ENCODE results near the gene CDC42SE1.

The CDC42SE1 gene

DNA sequence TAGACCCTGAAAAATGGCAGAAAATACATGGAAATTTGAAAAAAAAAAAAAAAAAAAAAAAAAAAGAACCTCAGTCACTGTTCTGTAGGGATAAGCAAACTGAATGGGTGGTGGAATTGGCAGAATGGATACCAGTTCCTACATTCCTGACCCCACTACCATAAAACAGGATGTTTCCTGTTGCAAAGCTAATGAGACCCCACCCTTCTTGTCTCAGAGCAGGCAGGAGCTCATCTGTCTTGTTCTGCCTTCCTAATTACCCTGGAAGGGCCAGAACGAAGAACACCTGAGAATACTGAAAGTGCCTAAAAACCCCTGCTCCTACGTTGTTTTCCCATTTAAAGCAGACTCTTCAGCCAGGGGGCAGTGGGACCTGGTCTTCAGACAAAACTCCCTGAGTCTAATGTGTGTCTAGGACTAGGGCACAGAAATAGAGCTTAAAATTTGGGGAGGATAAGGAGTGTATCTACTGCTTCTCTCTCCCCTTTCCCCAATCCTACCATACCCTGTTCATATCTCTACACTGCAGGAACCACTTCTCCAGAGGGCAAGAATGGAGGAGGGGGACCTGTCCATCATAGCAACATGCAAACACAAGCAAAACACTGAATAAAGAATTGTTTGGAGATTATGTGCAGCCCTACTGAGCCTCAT lies 7.9 kb downstream of the CDC42SE1 start:
- no peak for DNase-seq (ENCODE audit: low read depth)

DNA sequence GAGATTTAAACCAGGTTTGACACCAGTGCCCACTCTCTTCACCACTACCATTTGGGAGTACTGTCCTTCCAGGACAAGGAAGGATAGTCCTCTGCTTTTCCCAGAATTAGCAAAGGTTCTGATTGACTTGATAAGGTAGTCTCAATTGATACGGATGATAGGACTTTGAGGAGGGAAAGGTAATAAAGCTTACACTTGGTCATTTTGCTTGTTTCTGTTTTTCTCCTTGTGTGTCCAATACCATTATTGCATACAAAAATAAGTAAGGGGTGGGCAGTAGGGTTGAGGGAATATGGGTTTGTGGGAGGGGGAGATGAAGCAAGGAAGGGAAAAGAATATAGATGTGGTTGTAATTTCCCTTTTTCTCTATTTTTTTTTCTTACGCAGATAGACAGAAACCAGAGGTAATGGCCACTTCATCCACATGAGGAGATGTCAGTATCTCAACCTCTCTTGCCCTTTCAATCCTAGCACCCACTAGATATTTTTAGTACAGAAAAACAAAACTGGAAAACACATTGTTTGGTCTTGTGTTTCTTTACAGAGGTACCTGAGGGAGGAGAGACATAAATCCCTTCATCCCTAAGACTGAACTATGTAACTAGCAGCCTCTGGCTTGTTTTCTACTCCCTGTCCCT lies 9.3 kb downstream of the CDC42SE1 start:
- no peak for DNase-seq (ENCODE audit: low read depth)

DNA sequence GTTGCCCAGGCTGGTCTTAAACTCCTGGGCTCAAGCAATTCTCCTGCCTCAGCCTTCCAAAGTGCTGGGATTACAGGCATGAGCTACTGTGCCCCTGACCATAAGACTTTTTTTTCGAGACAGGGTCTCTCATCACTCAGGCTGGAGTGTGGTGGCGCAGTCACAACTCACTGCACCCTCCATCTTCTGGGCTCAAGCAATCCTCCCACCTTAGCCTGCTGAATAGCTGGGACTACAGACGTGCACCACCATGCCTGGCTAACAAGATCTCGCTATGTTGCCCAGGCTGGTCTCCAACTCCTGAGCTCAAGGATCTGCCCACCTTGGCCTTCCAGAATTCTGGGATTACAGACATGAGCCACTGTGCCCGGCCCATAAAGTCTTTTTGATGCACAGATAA lies 10.0 kb downstream of the CDC42SE1 start:
- DNase-seq (ENCODE audit: low read depth): no peak

DNA sequence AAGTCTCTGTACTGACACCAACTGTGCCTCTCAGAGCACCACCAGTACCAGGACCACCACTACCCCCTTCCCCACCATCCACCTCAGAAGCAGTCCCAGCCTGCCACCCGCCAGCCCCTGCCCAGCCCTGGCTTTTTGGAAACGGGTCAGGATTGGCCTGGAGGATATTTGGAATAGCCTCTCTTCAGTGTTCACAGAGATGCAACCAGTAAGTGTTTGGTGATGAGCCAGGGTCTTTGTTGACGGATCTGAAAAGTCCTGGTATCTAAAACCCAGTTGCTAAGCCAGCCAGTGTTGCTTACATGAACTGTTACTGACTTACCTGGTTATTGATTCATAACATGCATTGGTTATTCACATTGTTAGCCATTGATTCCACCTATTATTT lies 10.8 kb downstream of the CDC42SE1 start:
- no peak for DNase-seq (ENCODE audit: low read depth)

DNA sequence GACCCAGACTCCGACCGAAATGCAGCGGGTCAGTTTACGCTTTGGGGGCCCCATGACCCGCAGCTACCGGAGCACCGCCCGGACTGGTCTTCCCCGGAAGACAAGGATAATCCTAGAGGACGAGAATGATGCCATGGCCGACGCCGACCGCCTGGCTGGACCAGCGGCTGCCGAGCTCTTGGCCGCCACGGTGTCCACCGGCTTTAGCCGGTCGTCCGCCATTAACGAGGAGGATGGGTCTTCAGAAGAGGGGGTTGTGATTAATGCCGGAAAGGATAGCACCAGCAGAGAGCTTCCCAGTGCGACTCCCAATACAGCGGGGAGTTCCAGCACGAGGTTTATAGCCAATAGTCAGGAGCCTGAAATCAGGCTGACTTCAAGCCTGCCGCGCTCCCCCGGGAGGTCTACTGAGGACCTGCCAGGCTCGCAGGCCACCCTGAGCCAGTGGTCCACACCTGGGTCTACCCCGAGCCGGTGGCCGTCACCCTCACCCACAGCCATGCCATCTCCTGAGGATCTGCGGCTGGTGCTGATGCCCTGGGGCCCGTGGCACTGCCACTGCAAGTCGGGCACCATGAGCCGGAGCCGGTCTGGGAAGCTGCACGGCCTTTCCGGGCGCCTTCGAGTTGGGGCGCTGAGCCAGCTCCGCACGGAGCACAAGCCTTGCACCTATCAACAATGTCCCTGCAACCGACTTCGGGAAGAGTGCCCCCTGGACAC lies 11.3 kb downstream of the CDC42SE1 start:
- peak; percentile 53 for DNase-seq (ENCODE audit: low read depth)

DNA sequence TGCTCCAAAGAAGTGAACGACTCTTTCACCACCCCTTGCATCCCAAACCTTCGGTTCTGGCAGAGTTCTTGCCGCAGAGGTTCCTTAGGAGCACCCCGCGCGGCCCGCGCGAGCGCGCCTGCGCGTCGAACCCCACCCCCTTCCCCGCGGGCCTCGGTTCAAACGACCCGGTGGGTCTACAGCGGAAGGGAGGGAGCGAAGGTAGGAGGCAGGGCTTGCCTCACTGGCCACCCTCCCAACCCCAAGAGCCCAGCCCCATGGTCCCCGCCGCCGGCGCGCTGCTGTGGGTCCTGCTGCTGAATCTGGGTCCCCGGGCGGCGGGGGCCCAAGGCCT lies 11.9 kb downstream of the CDC42SE1 start, which contains the start of gene C1orf56:
Gene C1orf56 (plus strand): TSS at position 161 of the 334 bp plus-strand sequence. CDS start 97 bp downstream, at position 258.
- peak; percentile 65 for DNase-seq (ENCODE audit: low read depth)

DNA sequence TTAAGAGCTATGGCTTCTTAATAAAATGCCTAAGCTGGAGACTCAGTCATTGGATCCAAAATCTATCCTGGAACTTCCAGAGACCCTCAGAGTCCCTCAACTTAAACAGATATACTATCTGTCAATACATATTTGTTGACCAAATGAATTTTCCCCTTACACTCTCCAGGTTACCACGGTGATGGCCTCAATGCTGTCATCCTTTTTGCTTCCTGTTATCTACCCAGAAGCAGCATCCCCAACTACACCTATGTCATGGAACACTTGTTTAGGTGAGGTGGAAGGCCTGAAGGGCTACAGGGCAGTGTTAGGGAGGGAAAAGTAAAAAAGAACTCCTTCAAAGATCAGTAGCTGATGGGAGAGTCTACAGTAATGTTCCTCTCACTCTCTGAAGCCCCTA lies 16.3 kb downstream of the CDC42SE1 start:
- DNase-seq (ENCODE audit: low read depth): no peak

DNA sequence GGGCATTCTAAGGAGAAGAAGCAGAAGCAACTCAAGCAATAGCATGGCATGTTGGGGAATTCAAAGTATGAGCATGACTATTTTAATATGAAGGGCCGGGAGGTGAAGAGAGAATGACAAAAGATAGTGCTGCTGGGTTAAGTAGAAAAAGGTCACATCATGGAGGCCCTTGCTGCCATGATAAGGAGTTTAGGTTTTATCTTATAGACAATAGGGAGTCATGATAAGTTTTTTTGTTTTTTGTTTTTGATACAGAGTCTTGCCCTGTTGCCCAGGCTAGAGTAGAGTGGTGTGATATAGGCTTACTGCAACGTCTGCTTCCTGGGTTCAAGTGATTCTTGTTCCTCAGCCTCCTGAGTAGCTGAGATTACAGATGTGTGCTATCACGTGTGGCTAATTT lies 19.9 kb downstream of the CDC42SE1 start:
- no peak for DNase-seq (ENCODE audit: low read depth)

DNA sequence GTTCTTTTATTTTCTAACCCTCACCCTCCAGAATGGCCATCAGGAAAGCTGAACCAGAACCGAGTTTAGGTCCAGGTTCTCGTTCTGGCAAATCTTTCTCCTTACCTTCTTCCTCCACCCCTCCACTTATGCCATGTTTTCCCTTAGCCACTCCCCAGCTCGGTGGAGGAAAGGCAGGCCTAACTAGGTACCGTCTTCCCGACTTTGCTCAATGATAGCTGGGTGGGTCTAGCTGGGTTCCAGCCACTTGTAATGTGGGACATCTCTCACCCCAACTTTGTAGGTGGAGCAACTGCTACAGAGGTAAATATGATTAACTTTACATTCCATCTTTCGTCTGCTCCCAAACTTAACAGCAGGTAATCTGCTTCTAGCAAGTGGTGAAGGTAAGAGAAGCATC lies 22.4 kb downstream of the CDC42SE1 start:
- no peak for DNase-seq (ENCODE audit: low read depth)

DNA sequence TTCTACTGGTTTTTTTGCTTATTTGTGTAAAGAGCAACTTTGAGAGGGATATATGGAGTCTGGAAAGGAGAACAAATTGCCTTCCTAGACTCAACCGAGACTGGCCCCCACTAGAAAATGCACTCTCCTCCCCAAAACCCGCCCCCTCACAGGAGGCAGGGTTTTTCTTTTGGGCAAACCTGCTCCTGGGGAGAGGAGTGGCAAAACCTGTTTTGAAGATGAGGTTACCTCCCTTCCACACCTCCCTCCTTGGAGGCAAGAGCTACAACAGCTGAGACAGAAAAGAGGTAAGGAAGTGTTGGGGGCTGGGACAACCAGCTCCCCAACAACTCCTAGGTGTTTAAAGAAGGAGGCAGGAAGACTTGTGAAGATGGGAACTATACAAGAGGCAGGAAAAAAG lies 23.1 kb downstream of the CDC42SE1 start, which contains the start of gene BNIPL:
Gene BNIPL (plus strand): TSS at position 231 of the 400 bp plus-strand sequence. CDS start 140 bp downstream, at position 371.
- DNase-seq (ENCODE audit: low read depth): no peak

DNA sequence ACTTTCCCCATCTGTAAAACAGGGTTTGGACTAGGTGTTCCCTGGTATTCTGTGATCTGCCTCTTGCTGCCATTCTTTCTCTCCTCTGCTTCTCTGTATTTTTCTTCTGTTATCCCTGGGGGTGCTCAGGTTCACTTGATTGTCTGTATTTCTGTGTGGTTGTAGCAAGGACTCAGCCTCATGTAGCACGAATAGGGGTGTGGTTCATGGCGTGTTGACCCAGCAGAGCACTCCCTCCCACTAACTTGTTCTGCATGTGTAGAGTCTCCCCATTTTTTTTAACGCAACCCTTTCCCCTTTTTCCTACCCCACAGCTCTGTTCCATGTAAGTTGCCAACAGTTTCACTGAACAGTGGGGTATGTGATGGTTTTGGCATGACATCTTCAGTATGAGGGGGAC lies 24.3 kb downstream of the CDC42SE1 start:
- DNase-seq (ENCODE audit: low read depth): no peak

DNA sequence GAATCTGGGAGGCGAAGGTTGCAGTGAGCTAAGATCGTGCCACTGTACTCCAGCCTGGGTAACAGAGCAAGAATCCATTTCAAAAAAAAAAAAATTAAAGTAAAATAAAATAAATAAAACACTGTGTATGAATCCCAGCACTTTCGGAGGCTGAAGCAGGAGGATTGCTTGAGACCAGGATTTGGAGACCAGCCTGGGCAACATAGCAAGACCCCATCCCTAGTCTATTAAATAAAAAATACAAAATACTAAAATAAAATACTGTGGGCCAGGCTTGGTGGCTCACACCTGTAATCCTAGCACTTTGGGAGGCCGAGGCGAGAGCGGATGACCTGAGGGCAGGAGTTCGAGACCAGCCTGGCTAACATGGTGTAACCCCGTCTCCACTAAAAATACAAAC lies 27.3 kb downstream of the CDC42SE1 start:
- no peak for DNase-seq (ENCODE audit: low read depth)

DNA sequence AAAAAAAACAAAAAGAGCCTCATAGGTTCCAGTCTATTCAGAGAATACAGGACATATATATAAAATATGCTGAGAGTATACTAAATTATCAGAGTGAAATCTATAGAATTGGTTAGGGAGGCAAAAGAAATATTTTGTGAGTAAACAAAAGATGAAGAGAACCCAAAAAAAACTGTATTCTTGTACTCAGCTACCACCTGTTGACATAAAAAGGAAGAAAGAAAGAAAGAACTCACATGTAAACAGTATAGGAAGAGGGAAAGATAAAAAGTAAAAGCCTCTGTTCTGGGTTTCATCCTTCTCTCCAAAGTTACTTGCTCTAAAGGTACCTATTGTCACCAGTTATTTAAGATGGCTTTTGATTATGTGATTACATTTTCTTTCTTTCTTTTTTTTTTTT lies 33.0 kb downstream of the CDC42SE1 start:
- no peak for DNase-seq (ENCODE audit: low read depth)

DNA sequence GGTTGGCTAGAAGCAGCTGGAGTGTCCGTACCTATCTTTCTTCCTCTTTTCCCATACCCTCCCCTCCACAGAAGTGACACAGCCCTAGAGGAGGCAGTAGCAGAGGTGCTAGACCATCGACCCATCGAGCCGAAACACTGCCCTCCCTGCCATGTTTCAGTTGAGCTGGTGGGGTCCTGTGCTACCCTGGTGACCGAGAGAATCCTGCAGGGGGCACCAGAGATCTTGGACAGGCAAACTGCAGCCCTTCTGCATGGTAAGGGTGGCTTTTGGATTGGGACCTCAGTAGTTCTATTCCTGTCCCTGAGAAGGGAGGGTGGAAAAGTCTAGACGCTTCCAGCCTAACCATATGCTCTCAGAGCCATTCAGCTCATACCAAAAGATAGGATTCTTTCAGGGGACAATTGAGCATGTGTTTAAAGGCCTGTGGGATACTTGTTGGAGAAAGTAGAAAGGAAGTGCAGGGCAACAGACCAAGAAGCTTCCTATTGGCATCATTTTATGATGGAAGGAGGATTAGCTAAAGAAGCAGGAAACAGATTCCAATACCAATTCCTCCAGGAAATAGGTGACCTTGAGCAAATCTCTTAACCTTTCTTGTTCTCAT lies 34.8 kb downstream of the CDC42SE1 start:
- DNase-seq (ENCODE audit: low read depth): peak; percentile 58

DNA sequence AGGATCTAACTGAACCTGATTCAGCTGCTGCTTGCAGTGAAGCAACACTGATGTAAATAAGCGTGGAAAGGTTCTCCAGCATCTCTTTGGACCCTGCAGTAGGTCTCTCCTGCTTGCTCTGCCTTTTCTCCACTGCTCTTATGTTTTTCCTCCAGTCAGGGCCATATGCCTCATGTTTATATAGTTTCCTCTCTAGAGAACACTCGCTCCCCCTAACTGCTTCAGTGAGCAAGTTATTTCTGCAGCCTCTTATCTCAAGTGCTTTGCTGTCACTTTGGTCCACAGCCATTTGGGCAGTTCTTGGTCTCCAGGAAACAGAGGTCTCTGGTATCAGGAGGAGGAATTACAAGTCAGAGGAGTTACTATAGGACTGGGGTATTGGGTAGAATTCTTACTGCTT lies 45.9 kb downstream of the CDC42SE1 start:
- DNase-seq (ENCODE audit: low read depth): no peak

DNA sequence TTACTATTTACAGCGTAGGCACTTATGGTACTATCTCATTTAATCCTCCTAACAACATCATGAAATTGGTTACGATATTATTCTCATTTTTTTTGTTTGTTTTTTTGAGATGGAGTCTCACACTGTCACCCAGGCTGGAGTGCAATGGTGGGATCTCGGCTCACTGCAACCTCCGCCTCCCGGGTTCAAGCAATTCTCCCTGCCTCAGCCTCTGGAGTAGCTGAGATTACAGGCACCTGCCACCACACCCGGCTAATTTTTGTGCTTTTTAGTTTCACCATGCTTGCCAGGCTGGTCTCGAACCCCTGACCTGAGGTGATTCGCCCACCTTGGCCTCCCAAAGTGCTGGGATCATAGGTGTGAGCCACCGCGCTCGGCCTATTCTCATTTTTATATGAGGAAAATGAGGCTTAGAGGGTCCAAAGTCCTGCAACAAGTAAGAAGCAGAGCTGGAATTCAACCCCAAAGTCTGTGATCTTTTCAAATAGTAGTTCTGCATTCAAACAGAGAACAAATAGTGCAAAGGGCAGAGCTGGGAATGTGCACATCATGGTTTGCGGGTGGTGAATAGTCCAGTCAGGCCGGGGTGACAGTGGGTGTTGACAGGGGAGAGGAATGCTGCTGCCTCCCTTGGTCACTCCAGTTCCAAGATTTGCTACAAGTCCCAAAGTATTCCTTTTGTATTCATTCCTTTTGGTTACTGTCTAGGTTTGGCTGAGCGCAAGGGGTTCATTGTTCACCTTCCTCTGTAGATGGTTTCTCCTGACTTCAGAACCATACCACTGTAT lies 46.5 kb downstream of the CDC42SE1 start:
- DNase-seq (ENCODE audit: low read depth): no peak

DNA sequence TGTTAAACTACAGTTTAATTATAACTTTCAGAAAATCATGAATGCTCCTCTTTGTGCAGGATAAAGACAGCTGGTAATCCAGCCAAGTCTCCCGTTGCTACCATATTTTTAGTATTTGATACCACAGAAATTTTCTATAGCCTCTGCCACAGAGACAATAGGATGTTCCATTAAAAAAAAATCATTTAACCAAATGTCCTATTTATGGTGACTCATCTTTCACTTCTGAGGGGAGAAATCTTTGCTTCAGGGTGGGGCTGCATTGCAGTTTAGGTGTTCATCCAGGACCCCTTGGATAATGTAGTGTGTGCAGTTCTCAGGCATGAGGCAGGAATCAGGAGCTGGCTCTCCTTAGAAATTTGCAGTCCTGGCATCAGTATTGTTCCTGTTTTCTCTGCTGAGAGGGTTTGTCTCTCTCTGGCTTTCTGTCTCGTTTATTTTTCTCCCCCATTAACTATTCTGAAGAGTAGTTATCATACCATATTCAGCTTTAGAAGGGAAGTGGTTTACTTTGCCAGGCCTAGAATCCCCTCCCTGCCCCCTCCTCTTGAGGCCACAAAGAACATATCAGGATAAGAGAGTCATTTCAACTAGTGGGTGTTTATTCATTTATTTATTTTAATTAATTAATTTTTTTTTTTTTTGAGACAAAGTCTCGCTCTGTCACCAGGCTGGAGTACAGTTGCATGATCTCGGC lies 48.1 kb downstream of the CDC42SE1 start:
- no peak for DNase-seq (ENCODE audit: low read depth)

DNA sequence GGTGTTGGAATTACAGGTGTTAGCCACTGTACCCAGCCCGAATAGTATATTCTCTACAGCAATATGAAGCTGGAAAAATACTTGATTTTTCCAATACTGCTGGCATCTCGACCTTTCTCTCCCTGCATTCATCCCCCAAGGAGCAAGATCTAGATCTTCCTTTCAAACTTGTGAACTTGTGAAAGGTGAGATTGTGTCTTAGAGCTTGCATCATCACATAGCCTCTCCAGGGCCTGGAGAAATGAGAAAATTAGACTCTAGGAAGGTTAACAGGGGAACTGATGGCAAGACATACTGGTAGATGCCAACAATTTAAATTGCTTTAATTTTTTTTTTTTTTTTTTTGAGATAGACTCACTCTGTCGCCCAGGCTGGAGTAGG lies 49.1 kb downstream of the CDC42SE1 start:
- no peak for DNase-seq (ENCODE audit: low read depth)

DNA sequence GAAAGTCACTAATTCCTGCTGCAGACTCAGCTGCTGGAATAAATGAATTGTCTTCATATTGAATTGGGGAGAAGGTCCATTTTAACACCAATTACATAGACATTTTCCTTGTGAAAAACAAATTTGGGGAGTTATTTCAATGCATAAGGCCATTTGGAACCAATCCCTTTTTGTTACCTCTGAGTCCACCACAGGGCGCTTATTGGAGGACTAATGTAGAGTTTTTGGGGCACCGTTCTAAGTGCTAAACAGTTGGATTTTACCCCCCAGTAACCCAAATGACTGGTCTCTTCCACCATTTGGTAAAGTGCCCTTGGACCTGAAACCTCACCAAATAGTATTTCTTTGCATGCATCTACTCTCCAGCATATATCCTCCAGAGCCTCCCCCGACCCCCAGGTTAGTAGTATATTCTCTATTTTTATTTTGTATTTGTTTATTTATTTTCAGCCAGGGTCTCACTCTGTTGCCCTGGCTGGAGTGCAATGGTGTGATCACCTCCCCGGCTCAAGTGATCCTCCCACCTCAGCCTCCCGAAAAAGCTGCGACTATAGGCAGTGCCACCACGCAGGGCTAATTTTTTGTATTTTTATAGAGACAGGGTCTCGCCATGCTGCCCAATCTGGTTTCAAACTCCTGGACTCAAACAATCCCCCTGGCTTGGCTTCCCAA lies 49.6 kb downstream of the CDC42SE1 start:
- DNase-seq (ENCODE audit: low read depth): no peak

DNA sequence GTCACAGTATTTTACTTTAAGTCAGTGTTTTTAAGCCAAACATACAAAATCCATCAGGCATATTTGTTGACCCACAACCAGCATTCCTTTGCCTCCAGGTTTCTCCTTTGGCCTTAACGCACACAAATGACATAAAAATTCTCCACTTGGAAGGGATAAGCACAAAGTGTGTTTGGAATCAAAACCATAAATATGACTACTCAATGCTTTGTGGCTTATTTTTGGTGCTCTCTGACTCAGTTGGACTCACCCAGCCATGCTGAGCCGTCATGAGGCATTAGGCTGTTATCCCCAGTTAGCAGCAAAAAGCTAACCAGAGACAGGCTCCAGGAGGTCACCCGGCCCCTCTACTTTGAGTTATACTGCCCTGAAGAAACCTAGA lies 50.2 kb downstream of the CDC42SE1 start:
- peak; percentile 60 for DNase-seq (ENCODE audit: low read depth)

All from amniotic epithelial cell (primary cell).